ENCODE results near the gene ZBTB40. TPM values are rescaled to one million over a fixed set of nuclear protein-coding genes. Genes with fewer than 3 reads are reported as not detected.

Gene ZBTB40
- total and polyA plus RNA-seq, 9 of the 15 experiments (the other 6 are each of a cell fraction or from before 2014, with no cell fraction given): 2.6 to 26.0 (median 18.8) TPM

DNA sequence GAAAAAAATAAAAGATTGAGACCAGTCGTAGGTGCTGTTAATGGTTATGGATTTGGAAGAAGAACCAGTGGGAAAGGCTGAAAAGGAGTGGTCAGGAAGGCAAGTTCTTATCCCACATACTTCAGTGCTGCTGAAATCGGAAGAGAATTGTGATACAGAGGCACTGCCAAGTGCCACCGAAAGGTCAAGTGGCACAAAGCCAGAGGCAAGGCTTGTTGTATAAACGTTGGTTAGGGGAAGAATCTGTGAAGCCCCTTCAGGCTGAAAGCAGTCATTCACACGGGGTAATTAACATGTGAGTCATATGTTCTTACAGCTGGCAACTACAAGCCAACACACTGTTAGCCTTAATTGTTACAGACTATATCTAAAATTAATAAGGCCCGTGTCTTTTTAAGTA is 48.8 kb downstream of the ZBTB40 start:
- Histone ChIP-seq H3K4me3 (no peak overlapping the region), H3K9me1 (ENCODE audit: control insufficient read depth, insufficient read depth, low read length) (no peaks in the 10 kb centered on the region), H3K4me1 (replicated peaks in 1 of 2; ENCODE audit: control insufficient read depth in 2 of 2, insufficient read depth in 2 of 2, low read length in 2 of 2) (no peaks in the 10 kb centered on the region), H2AFZ (ENCODE audit: low read depth, low read length) (no peak overlapping the region), H3K79me2 (ENCODE audit: control insufficient read depth, insufficient read depth, low read length) (no peaks in the 10 kb centered on the region), H3K27ac (ENCODE audit: extremely low read depth, low read depth, low read length) (no peak overlapping the region), H3K9ac (ENCODE audit: insufficient read depth in 1 of 2, low read depth in 2 of 2, low read length in 2 of 2) (no peak overlapping the region), H3K4me2 (ENCODE audit: insufficient read depth, low read length) (no peak overlapping the region), H3K27me3 (ENCODE audit: control insufficient read depth in 2 of 2, insufficient read depth in 2 of 2, low read length in 2 of 2) (no peaks in the 10 kb centered on the region), H3K36me3 (ENCODE audit: control insufficient read depth, insufficient read depth, low read length) (peaks cover 32% of the 10 kb centered on the region; the same call in 1 of the 3 replicates), H3K9me3 (replicated peaks; ENCODE audit: control insufficient read depth, insufficient read depth, low read depth, low read length) (no peaks in the 10 kb centered on the region), H4K20me1 (replicated peaks; ENCODE audit: control insufficient read depth, insufficient read depth, low read length) (no peaks in the 10 kb centered on the region)
- no peak for DNase-seq (ENCODE audit: extremely low read depth in 1 of 4, low spot score in 3 of 4)
- ChIA-PET POLR2A (interaction anchor here (0.7 to 1.5 kb wide), 5 partner anchors 10 to 254 kb away, joined by 3 to 9 read pairs (median 3); no protein-coding TSS in a partner anchor), CTCF (ENCODE audit: low intra/inter-chr PET ratio) (no interaction called here)
- in situ Hi-C loops (cut with MboI) (no loop called here), intact Hi-C loops (cut with micrococcal nuclease) (no loop called here)
- no peak for FAIRE-seq
- BruUV-seq (replicated peaks): no TSS peak
- 50% methylated on average over 6 of the region's 6 CpGs for WGBS (ENCODE audit: insufficient coverage, low coverage, missing lambda C conversion rate)
- no peak for TF ChIP-seq XRCC4 (IDR thresholded peaks at IDR 0.05; ENCODE audit: extremely low read depth, insufficient read depth, insufficient read length)
- no peak for ATAC-seq

DNA sequence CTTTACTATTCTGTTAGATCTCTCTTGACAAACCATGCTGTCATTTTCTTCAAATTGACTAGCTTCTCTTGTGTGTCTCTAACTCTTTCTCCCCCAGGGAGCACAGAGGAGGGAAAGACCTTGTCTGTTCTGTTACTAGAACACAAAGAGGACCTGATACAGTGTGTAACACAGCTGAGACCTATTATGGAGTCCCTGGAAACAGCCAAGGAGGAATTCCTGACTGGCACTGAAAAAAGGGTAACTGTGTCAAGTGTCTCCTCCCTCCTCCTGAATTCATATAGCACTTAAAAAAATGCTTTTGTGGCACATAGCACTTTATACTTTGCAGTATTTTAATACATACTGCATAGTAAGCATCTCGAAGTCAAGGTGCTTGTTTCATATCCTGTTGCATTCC is 50.6 kb downstream of the ZBTB40 start:
- H4K20me1 ChIP-seq (replicated peaks; ENCODE audit: control insufficient read depth, insufficient read depth, low read length): no peaks in the 10 kb centered on the region
- in situ Hi-C loops (cut with MboI) (no loop called here), intact Hi-C loops (cut with micrococcal nuclease) (no loop called here)
- H3K79me2 ChIP-seq (ENCODE audit: control insufficient read depth, insufficient read depth, low read length): no peaks in the 10 kb centered on the region
- no peak overlapping the region for H3K9ac ChIP-seq (ENCODE audit: insufficient read depth in 1 of 2, low read depth in 2 of 2, low read length in 2 of 2)
- no peaks in the 10 kb centered on the region for H3K4me1 ChIP-seq (replicated peaks in 1 of 2; ENCODE audit: control insufficient read depth in 2 of 2, insufficient read depth in 2 of 2, low read length in 2 of 2)
- ChIA-PET CTCF (ENCODE audit: low intra/inter-chr PET ratio) (interaction anchor here (0.7 kb wide), 1 partner anchor 98 kb away, joined by 4 read pairs; no protein-coding TSS in a partner anchor), POLR2A (interaction anchor here (0.6 to 0.7 kb wide), 2 partner anchors 18 to 90 kb away, joined by 3 read pairs; no protein-coding TSS in a partner anchor)
- no TSS peak for BruUV-seq (replicated peaks)
- no peak overlapping the region for H2AFZ ChIP-seq (ENCODE audit: low read depth, low read length)
- H3K4me2 ChIP-seq (ENCODE audit: insufficient read depth, low read length): no peak overlapping the region
- DNase-seq (ENCODE audit: extremely low read depth in 1 of 4, low spot score in 3 of 4): no peak
- no peaks in the 10 kb centered on the region for H3K9me1 ChIP-seq (ENCODE audit: control insufficient read depth, insufficient read depth, low read length)
- ATAC-seq: no peak
- H3K27me3 ChIP-seq (ENCODE audit: control insufficient read depth in 2 of 2, insufficient read depth in 2 of 2, low read length in 2 of 2): no peaks in the 10 kb centered on the region
- no peak overlapping the region for H3K27ac ChIP-seq (ENCODE audit: extremely low read depth, low read depth, low read length)
- FAIRE-seq: no peak
- WGBS (ENCODE audit: insufficient coverage, low coverage, missing lambda C conversion rate): 64% methylated on average over 1 of the region's 1 CpG
- no peak overlapping the region for H3K4me3 ChIP-seq
- peaks cover 41% of the 10 kb centered on the region for H3K36me3 ChIP-seq (ENCODE audit: control insufficient read depth, insufficient read depth, low read length)
- H3K9me3 ChIP-seq (replicated peaks; ENCODE audit: control insufficient read depth, insufficient read depth, low read depth, low read length): no peaks in the 10 kb centered on the region
- TF ChIP-seq NRF1 (conservative IDR thresholded peaks at IDR 0.05 in 1 of 2, IDR thresholded peaks at IDR 0.05 in 1 of 2): no peak
- TF ChIP-seq ZNF3 (CRISPR knock-in tag; IDR thresholded peaks at IDR 0.05): no peak
- TF ChIP-seq YBX1 (IDR thresholded peaks at IDR 0.05): no peak
- TF ChIP-seq, protein P1, sequence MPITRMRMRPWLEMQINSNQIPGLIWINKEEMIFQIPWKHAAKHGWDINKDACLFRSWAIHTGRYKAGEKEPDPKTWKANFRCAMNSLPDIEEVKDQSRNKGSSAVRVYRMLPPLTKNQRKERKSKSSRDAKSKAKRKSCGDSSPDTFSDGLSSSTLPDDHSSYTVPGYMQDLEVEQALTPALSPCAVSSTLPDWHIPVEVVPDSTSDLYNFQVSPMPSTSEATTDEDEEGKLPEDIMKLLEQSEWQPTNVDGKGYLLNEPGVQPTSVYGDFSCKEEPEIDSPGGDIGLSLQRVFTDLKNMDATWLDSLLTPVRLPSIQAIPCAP (CRISPR knock-in tag; IDR thresholded peaks at IDR 0.05; ENCODE audit: borderline replicate concordance): no peak
- TF ChIP-seq HMGN3 (IDR thresholded peaks at IDR 0.05; ENCODE audit: borderline replicate concordance, extremely low read depth, insufficient read length, low read depth, low read length): no peak
- TF ChIP-seq, protein P2, sequence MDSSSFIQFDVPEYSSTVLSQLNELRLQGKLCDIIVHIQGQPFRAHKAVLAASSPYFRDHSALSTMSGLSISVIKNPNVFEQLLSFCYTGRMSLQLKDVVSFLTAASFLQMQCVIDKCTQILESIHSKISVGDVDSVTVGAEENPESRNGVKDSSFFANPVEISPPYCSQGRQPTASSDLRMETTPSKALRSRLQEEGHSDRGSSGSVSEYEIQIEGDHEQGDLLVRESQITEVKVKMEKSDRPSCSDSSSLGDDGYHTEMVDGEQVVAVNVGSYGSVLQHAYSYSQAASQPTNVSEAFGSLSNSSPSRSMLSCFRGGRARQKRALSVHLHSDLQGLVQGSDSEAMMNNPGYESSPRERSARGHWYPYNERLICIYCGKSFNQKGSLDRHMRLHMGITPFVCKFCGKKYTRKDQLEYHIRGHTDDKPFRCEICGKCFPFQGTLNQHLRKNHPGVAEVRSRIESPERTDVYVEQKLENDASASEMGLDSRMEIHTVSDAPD (CRISPR knock-in tag; IDR thresholded peaks at IDR 0.05): no peak
- TF ChIP-seq CBX3 (IDR thresholded peaks at IDR 0.05; ENCODE audit: borderline replicate concordance in 1 of 2, low read length in 2 of 2): no peak
- no peak for TF ChIP-seq ZZZ3 (IDR thresholded peaks at IDR 0.05)
- TF ChIP-seq, protein P3, sequence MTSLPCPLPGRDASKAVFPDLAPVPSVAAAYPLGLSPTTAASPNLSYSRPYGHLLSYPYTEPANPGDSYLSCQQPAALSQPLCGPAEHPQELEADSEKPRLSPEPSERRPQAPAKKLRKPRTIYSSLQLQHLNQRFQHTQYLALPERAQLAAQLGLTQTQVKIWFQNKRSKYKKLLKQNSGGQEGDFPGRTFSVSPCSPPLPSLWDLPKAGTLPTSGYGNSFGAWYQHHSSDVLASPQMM (CRISPR knock-in tag; IDR thresholded peaks at IDR 0.05): no peak
- TF ChIP-seq, protein P4, sequence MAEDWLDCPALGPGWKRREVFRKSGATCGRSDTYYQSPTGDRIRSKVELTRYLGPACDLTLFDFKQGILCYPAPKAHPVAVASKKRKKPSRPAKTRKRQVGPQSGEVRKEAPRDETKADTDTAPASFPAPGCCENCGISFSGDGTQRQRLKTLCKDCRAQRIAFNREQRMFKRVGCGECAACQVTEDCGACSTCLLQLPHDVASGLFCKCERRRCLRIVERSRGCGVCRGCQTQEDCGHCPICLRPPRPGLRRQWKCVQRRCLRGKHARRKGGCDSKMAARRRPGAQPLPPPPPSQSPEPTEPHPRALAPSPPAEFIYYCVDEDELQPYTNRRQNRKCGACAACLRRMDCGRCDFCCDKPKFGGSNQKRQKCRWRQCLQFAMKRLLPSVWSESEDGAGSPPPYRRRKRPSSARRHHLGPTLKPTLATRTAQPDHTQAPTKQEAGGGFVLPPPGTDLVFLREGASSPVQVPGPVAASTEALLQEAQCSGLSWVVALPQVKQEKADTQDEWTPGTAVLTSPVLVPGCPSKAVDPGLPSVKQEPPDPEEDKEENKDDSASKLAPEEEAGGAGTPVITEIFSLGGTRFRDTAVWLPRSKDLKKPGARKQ (CRISPR knock-in tag; IDR thresholded peaks at IDR 0.05): no peak

All from K562 (cell line).